IPS-NIHi11 (cell line): ENCODE measurements around the gene RASA3.

Experiments
- DNase-seq: peaks from one replicate; pipeline ENCODE4 v3.0.0; 2012; ENCODE audit warnings: mixed read lengths, low spot score

The RASA3 gene

DNA sequence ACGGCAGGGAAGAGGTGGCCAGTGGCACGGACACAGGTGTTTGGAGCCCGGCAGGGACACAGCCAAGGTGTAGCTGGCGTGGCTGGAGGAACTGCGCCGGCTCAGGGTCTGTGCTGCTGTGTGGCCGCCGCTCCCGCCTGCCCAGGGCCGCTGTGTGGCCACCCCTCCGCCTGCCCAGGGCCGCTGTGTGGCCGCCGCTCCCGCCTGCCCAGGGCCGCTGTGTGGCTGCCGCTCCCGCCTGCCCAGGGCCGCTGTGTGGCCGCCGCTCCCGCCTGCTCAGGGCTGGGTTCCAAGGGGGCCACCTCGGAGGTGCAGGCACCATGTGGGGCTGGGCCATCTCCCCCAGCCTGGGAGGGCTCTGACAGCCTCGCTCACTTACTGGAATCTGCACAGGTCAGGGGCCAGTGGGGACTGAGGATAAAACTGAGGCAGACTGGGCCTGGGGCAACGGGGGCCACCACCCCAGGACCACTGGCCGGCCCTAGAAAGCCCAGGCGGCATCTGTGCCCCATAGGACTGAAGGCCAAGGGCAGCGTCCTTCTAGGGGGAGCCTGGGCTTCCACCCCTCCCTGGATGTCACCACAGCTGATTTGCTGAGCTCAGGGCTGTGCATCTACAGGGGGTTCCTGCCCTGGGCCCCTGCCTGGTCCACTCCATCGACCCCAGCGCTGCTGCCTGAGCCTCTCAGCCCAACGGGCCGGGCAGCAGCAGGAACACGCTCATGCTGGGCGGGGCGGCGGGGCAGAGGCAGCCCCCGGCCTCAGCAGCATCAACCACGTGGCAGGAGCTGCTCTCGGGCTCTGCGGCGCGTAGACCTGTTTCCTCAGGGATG is 180.1 kb downstream of the RASA3 start:
- DNase-seq, result no peak

DNA sequence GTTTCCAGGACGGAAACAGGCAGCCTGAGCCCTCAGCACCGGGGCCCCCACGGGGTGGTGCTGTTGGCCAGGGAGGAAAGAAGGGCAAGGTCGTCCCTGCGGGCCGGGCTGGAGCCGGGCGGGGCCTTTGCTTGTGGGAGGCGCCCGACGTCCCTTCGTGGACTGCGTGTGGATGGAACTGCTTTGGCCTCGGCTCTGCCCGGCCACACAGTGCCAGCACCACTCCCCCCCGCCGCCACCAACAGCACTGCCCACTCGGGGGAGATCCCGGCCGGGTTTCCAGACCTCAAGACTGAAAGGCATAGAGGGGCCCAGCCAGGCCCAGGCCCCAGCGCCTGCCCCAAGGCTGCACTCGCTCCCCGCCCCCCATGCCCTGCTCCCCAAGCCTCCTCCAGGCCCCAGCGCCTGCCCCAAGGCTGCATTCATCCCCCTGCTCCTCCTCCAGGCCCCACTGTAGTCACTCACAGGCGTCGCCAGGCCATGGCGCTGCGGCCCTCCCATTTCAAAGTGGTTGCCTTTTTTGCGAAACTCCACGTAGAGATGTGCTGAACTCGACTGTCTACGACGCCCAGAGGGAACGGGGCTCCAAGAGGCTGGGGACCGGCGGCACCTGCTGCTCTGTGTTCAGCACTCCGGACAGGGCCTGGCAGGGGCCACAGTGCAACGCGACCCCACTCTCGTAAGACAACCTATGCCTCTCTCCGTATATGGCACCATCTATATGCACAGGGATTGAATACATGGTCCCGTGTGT is 181.0 kb downstream of the RASA3 start:
- DNase-seq, result peak; percentile 87

DNA sequence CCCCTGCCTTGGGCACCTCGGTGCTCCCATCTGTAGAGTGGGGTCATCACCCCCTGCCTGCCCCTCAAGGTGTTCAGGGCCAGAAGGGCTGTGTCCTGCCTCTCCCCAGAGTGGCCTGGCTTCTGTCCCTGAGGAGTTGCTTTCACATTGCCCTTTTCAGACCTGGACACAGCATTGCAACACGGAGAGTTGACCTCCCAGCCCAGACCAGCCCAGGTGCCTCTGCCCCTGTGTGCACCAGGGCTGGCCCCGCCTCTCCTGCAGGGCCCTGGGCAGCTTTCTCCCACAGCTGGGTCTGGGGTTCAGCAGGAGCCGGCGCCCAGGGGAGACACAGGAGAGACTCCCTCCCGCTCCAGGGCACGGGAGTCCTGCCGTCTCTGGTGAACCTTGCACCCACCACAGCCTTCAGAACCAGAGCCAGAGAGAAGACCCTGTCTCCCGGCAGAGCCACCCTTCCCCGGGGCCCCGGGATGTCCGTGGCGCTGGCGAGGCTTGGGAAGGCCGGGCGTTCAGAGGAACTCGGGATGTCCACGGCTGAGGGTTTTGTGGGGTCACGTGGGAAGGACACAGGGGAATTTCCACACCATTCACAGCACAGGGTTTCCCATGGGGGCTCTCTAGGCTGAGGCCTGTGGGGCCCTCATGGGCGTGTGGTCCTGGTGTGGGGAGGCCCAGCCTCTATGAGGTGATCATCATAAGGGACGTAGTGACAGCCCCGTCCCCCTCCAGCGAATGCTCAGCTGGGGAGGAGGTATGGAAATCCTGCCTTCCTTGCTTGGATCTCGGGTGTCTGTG is 181.8 kb downstream of the RASA3 start:
- no peak for DNase-seq

DNA sequence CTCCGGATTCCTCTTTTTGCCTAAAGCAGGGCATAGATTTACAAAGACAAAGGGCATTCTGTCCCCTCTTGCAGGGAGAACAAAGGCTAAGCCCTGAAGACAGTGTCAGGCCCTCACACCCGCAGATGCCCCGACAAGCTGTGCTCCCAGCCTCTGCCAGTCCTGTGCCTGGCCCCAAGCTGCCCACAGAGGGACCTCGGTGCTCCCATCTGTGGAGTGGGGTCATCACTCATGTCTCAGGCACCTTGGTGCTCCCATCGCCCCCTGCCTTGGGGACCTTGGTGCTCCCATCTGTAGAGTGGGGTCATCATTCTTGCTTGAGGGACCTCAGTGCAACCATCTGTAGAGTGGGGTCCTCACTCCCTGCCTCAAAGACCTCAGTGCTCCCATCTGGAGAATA is 182.9 kb downstream of the RASA3 start:
- DNase-seq, result no peak

DNA sequence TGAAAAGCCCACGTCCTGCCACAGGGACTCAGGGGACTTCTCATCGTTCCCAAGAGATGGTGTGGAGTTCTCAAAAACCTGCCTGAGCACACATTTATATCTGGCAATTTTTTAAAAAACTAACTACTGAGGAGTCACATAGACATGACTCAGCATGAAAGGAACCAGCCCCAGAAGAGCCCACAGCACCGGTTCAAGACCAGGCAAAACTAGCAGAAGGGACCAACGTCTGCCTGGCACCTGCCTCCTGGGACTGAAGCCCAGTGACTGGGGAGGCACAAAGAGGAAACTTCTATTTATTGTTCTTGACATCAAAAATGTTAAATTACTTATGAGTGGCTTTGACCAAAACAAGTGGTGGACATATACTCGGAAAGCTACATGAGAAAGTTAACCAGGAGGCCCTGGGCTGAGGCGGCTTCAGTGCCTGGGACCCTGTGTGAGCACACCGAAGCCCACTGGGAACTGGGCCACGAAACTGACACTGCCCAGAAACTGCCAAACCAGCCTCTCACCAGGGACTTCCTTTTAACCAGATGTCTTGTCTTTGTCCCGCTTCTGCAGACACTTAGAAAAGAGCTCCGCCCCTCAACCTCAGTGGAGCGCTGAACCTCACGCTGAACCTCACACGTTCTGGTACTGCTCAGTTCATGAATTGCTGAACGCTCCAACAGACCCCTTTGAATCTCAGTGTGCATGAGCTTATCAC is 184.2 kb downstream of the RASA3 start:
- DNase-seq, result no peak

DNA sequence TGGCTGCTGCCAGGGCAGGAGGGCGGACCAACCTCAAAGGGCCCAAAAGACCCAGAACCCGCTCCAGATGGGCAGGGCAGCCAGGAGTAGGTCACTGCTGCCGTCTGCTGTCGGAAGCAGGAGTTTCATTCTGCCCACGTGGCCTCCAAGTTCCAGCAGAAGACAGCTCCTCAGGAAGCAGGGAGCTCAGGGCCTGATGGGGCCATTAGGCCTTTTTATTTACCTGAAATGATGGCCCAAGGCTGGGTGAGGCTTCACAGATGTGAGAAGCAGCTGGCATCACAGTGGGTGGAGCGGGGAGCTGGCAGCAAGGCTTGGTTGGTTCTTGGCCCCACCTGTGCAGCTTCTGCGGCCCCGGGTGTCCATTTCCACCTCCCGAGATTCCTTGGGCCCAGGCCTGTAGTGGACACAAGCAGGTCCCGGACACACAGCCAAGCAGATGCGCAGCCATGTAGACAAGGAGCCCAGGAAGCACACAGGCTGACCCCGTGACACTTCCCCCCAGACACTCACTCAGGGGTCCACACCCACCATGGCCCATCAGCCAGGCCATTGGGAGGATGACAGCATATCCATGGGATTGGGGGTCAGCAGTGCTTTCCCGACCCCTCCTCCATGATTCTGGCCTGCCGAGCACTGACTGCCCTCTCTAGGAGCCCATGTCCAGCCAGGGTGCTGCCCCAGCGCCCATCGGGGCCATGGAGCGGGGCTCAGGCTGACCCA is 185.0 kb downstream of the RASA3 start:
- DNase-seq, result no peak

DNA sequence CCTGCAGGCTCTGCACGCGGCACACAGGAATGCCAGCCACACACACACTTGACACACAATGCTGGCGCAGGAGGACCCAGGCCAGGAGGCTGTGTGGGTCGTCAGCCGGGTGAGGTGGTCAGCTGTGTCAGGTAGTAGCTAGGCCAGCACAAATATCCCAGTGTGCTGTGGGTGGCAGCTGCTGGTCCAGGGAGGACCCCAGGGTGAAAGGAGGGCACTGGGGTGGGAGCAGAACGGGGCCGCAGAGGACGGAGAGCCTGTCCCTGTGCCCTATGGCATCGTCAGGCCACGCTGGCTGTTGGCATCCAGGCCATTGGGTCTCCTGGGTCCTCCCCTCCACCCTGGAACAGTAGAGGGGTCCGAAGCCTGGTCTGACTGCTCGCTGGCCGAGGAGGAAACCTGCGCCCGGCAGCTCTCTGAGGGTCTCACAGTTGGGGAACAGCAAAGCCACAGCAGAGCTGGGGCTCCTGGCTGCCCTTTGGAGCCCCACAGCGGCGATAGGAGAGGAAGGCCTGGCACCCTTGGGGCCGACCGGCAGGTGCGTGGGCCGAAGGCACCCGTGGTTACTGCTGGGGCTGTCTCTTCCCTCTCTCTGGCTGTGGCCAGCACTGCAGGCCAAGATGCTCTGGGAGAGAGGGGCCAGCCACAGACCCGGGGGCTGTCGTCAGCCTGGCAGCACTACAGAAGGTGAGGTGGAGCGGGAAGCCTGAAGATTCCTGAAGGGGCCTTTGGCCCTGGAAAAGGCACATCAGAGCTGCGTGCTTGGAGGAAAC is 185.8 kb downstream of the RASA3 start:
- no peak for DNase-seq

DNA sequence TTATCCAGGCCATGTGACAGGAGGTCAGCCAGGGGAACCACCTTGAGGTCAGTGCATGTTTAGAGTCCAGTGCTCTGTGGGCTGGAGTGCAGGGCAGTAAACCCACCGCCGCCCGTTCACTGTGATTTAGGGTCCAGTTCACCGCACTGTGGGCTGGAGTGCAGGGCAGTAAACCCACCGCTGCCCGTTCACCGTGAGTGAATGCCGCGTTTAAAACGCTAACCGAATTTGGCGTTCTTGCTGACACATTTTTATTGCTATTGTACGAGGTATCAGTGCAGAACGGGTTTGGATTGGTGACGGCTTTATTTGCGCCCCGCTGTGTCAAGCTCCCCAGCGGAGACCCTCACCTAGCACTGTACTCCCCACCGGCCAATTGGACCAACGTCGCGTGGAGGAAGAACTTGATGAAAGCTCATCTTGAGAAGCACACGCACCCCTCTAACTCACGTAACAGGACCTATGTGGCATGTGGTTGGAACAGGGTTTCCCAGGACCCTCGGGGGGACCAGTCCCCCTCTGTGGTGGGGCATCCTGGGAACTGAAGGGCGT is 186.5 kb downstream of the RASA3 start:
- DNase-seq, result no peak

DNA sequence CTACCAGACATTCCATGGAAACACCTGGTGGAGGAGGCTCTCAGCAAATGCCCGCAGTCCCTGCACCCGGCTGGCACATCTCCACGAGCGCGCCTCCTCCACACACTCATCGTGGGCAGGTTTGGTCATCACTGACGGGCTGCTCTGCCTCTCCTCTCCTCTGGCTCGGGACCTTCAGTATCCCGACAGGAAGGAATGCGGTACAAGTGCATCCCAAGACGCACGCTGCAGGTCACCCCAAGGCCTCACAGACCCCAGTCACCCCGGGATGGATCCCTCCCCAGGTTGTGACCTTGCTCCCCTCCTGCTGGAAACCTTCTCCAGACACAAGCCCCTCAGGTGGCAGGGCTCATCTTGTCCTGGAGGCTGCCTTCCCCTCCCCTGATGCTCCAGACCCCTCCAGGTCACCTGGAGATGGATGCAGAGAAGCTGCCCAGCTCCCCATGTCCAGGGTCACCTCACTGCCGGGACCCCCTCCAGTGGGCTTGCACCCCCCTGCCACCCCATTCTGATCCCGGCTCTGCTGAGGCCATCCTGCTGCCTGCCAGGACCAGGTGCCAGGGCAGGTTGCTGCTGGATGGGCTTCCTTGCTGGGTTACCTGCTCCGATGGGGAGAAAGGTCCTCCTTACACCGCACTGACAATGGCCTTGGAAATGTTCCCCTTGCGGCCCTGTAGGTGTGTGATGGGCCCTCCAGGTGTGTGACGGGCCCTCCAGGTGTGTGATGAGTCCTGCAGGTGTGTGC is 188.4 kb downstream of the RASA3 start:
- no peak for DNase-seq

DNA sequence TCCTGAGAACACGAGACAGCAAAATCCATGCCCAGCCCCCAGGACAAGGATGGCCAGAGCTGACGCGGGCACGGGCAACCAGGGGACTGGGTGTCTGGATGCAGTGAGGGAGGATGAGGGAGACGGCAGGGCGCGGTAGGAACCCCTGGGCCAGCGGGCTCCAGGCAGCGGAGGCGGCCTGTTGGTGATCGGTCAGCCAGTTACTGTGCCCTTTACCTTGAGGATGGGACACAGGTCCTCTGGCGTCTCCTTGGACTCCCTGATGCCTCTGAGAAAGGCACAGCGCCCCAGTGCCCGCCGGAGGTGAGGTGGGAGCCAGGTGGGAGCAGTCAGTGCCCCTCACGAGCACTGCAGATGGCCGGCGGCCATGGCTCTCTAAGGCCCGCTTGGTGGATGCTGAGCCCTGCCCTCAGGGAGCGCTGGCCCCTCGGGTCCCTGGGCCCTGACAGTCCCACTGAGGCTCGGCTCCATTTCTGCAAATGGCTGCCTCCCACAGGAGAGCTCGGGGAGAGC is 189.8 kb downstream of the RASA3 start:
- DNase-seq, result no peak

DNA sequence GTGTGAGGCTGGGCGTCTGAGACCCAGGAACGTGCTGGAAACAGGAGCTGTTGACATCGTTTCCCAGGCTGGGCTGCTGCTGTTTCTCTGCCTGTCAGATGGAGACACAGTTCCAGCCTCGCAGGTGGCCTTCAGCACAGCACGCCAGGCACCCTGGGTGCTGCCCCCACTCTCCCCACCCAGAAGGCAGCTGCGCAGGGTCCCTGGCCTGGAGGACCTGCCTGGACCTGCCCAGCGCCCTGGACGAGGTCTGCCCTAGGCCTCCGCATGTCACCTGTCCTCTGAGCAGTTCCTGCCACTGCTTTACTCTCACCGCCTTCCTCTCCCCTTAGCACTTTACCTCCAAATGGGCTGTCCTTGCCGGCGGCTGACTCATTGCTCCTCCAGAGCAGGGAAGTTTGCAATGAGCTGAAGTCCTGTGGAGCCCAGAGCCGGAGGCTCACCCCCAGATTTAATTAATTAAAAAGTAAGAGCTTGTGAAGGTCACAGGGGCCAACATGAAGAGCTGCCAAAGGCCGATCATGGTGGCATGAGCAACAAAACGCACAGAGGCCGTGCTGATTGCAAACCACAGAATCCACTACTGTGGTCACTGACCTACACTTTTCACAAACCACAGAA is 190.7 kb downstream of the RASA3 start:
- DNase-seq, result no peak

DNA sequence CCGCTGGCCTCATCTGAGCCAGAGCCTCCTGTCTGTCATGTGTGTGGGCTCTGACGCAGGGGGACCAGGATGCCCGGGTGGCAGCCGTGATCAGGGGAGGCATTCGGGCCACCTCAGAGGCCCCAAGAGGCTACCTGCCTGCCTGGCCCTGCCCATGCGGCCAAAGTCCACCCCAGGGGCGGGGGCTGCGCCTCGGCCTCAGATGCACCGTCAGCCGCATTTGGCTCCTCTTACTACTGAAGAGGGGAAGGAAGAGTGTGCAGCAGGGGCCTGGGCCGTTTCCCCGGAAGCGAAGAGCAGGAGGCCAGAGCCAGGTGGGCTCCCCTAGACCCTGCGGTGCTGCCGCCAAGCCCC is 192.5 kb downstream of the RASA3 start:
- DNase-seq, result no peak

DNA sequence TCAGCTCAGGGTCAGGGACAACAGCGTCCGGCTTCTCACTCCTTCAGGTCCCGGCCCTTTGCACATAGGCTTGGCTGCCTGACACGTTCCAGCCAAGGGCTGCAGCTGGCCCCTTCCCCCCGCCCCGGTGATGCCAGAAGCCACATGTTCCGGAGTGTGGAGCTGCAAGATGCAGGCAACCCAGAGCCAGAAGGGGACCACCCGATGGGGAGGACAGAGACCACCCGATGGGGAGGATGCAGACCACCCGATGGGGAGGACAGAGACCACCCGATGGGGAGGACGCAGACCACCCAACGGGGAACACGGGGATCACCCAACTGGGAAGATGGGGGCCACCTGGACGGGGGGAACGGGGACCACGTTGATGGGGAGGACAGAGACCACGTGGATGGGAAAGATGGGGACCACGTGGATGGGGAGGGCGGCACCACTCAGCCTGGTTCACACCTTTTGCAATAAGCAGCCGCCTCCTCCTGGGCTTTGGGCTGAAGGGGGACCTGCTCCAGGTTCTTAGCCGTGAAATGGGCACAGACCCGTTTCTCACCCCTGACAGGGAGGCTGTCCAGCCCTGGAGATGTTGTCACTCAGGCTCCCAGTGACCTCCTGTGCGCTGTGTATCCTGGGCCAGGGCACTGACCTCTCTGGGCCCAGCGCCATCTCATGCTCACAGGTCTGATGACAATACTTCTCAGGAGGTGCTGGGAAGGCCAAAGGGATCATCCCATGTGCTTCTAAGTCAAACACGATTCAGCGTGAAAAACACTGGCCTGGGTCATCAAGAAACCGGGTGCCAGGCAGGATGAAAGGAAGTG is 193.1 kb downstream of the RASA3 start:
- no peak for DNase-seq

DNA sequence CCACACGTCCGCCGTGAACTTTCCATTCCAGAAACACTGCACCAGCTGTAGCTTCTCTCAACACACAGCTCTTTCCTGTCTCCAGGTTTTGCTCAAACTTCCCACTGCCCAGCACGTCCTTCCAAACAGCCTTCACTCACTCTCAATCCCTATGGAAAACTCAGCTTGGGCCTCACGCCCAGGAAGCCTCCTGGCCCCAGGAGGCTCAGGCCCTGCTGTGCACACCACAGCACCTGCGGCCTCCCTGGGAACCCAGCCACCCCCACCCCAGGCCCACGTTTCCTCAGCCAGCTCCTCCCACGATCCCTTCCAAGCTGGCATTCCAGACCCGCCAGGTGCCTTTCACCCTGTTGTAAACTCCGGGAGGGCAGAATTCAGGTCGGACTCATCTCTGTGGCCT is 193.7 kb downstream of the RASA3 start:
- no peak for DNase-seq

DNA sequence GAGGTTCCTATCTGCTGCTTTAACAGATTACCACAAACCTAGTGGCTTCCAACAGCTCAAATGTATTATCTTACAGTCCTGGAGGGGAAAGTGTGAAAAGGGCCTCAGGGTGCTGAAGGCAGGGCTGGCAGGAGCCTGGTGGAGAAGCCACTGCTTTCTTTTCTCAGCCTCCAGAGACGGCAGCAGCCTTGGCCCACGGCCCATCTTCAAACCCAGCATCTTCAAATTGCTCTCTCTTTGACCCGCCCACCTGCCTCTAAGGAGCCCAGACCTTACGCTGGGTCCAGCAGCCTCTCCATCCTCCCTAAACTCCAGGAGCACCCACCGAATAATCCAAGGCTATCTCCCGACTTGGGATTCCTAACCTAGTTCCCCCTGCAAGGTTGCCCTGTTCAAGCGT is 194.2 kb downstream of the RASA3 start:
- no peak for DNase-seq

DNA sequence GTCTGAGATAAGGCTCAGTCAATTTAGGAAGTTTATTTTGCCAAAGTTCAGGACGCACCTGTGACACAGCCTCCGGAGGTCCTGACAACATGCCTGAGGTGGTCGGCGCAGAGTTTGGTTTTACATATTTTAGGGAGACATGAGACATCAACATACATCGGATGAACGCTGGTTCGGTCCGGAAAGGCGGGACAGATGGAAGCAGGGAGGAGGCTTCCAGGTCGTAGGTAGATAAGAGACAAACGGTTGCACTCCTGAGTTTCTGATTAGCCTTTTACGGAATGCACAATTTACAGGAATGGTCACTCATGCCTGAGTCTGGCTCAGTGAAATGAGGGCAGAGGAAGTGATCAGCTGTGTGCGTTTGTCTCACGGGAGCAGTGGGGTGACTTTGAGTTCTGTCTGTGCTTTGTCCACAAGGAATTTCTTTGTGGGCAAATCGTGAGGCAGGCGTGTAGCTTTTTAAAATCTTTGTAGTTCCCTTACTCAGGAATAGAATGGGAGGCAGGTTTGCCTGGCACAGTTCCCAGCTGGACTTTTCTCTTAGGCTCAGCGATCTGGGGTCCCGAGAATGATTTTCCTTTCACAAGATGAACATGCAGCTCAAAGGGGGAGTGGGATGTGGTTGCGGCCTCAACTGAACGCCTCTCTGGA is 194.8 kb downstream of the RASA3 start:
- DNase-seq, result no peak

DNA sequence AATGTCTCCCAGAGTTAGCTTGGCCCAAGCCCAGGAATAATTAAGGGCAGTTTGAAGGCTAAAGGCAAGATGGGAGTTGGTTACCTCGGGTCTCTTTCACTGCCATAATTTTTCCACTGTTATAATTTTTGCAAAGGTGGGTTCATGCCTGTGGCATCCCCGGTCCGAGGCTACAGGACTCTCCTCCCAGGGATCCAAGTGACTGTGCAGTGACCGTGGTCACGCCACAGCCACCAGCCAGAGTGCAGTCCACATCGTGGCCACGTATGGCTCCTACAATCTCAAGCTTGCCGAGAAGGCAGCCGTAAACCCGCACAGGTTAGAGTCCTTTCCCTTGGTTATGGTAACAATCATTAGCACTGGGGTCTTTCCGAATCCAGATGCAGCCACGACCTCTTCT is 195.3 kb downstream of the RASA3 start:
- no peak for DNase-seq
